Activated CD4-positive, alpha-beta T cell treated with anti-CD3 and anti-CD28 coated beads for 48 hours (primary cell): ENCODE data around the gene SH3RF3.

Source experiments
- DNase-seq: peaks from one replicate; pipeline ENCODE4 v3.0.0-alpha.2; 2020

SH3RF3 gene

DNA sequence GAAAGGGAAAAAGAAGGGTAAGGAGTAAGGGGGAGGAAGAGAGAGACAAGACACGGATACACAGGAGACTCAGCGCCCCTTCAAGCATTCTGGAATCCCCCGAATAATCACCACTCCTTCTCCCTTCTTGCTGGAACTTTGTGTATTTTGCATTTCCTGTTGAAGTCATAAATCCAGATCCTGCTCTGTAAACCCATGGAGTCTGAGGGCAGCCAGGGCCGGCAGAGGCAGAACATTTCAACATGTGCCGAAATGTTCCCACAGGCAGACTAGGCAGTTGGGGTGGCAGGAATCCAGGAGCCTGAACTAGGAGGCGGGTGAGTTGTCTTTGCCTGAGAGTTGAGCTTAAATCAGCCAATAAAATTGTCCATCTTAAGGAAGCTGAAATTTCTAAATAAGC lies 193.1 kb downstream of the SH3RF3 start:
- DNase-seq, result no peak

DNA sequence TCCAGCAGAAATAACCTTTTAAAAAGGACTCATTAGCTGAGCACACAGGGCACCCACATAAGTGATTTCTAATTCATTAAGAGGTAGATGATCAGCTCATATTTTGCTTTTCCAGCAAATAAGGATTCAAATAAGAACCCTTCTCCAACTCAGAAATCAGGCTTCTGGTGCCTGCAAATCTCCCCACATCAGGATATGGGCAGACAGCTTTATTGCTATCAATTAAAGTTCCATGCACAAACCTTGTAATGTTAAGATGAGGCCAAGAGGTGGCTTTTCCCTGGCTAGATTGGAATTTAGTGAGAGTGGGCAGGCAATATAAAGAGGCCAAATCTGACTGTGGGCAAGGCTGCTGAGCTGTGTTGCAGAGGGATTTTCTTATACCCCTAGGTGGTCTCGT lies 193.6 kb downstream of the SH3RF3 start:
- no peak for DNase-seq

DNA sequence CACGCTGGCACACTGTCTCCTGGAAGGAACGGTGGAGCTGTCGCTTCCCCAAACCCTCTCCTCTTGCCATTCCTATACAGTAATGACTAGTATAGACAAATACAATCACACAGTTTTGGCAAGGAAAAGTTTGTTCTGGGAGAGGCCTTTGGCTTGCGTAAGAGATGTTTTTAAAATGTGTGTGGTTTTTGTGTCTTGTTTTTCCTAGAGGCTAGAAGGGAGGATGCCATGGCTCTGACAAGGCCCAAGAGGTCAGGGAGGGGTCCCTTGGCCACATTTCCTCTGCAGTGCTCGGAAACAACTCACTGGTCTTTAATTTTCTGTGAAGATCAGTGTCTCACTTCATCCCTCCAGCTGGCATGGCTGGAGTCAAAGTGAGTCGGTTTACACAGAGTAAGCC lies 195.9 kb downstream of the SH3RF3 start:
- DNase-seq, result no peak

DNA sequence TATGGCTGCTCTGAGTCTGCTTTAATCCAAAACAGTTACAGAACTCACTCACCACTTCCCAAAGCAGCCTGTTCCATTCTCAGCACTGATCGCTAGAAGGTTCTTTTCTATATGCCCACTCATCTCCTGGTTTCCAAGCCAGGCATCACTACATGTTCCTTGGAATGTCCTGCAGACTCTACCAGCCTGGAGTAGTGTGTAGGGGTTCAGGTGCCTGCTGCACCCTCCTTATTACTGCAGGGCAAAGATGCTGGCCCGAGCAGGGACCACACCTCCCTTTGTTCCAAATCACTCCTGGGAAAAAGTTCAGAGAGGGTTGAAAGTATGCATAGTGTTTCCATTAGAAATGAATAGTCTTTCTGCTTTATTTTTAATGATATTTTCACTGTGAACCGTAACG lies 196.6 kb downstream of the SH3RF3 start:
- no peak for DNase-seq

DNA sequence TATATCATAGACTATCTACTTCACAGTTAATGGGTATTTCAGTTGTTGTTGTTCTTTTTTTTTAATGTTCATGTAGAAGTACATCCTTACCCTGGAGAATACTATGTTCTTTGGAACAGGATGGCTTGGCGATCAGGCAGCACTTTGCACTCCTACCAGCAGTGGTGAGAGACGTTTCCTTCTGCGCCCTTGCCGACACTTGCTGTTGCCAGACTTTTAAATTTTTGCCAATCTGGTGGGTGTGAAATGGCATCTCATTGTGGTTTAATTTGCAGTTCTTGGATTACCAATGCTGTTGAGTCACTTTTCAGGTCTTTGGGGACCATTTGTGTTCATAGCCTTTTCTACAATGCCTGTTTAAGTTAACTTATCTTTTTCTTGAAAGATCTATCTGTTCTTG lies 197.3 kb downstream of the SH3RF3 start:
- DNase-seq, result no peak

DNA sequence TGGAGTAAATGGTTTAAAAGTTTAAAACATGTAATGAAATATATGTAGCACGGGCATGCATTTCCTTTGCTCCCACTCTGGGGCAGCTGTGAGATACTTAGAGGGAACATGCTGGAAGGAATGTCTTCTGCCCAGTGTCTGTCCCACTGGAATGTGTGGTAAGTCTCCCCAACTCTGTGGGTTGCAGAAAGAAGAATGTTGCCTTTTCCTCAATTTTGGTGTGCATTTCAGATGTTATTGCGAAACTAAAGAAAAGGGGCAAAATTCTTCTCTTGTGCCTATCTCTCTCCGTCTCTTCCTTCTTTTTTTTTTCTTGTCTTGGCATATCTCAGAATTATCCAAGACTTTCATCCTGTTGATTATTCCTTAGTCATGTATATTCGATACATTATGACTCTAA lies 201.1 kb downstream of the SH3RF3 start:
- no peak for DNase-seq

DNA sequence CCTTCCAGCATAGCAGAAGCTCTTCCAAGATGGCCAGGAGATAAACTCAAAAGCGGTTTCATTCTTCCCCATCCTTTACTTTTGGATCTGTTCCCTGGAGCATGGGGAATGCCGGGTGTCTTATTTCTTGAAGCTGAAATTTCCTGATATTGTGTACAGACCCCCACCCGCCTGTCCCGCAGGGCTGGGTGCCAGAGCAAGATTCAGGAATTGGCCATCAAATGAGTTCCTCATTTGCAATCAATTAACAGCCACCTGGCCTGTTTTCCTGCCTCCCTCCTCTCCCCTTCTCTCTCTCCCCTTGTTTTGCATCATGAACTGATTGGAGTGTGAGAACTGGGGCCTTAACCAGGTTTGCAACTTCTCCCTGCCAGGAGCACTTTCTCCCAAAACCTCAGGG lies 202.1 kb downstream of the SH3RF3 start:
- no peak for DNase-seq

DNA sequence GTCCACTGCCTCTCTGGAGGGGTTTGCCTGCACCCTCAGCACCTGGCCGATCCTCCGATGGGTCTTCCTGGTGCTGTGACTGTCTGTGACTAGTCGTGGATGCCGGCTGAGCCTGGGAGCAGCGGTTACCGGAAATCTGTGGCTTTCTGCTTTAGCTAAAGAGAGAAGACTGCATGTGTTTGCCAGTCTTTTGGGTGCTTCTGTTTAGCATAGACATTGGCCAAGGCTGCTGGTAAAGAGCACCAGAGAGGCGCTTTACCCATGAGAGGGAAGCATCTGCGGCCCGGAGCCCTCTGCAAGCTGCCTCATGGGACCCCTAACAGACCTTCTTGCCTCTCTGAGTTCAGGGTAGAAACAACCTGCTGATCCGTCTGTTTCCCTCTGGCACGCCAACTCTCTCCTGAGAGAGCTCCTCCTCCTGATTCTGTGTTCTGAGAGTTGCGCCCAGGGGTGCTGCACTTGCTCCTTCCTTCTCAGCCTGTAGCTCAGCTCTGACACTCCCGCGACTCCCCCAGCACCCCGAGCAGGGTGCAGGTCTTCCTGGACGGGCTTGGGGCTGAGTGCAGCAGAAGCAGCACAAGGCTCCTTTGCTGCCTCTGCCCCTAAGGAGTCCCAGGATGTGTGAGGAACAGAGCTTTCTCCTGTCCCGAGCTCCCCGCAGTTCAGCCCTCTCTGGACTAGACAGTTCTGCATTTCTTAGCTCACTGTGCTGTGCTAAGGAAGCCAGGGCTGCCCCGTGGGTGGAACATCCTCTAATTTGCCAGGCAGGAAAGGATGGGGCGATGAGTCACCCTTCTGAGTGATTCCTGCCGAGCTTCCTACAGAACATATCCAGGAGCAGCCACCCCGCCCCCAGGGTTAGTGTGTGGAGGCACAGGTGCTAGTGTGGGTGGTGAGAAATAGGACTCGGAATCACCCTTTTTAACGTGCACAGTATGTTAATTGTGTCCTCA lies 203.2 kb downstream of the SH3RF3 start:
- peak; percentile 40 for DNase-seq

DNA sequence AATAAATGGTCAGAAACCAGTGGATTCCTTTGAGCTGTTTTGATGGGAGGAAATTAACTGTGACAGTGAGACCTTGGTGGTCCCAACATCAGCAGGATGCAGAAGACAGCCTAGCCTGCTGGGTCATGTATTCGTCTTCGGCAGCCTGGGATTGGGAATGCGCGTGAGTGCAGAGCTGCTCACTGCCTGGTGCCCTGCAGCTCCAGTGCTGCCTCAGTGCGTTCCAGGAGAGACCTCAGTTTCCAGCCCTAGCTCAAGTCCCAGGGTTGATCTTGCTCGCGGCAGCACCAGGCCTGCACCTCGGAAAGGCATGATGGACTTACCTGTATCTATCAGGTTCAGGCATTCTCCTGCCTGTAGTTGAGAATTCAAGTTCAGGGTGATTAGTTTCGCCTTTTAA lies 203.9 kb downstream of the SH3RF3 start:
- DNase-seq, result no peak

DNA sequence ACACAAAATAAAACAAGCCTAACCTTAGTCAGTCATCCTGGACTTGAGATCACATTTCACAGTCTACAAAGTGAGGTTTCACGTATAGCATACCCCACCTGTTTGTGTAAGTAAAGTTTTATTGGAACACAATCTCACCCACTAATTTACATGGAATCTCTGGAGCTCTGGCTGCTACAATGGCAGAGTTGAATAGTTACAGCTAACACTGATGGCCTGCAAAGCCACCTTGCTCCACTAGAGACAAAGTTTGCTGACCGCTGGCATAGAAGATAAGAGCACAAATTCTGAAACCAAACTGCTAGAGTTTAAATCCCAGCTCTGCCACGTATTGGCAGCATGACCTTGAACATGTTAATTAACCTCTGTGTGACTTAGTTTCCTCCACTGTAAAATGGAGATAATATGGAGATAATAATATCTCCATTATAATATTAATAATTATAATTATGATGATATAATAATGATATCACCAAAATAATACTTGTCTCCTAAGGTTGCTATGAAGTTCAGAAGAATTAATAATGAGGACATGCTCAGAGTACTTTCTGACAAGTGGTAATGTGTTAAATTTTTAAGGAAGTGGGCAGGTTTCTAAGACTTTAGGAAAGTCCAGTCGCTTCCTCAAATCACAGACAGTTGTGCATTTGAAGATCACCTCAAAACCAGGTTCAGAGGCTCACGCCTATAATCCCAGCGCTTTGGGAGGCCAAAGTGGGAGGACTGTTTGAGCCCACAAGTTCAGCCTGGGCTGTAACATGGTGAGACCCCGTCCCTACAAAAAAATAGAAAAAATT lies 204.6 kb downstream of the SH3RF3 start:
- no peak for DNase-seq

DNA sequence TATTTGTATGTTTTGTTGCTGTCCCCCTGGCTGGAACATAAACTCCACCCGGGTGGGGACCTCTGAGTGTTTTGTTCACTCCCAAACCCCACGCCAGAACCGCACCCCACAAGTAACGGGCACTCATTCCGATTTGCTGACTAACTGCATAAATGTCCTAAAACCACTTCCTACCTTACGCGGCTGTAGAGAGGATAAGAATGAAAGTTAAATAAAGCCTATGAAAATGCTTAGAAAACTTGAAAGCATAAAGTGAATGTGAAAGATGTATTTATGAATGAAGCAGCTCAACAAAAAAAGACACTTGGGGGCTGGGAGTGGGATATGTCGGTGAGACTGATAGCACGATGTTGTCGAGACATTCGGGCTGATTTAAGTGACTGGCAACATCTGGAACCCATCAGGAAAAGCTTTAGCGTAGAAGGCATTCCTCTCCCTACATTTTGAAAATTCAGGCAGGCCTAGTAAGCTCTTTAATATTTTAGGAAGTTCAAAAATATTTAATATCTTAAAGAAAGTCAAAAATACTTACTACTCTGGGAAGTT lies 206.7 kb downstream of the SH3RF3 start:
- no peak for DNase-seq

DNA sequence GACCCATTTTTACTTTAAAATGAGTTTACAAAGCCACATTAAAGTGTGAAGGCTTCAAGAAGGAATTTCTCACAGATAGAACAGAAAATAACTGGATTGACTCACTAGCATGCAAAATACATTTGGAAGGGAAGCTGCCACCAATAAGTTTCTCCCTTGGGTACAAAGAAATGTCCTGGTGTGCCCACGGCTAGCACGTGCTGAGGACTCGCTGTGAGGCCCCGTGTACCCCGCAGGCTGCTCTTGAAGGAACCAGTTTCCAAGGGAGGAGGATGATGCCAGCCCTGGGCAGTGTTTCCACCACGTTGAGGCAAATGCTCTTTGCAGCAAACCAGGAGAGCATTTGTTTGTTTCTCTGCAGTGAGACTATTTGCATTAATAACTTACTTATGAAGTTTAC lies 207.3 kb downstream of the SH3RF3 start:
- DNase-seq, result no peak

DNA sequence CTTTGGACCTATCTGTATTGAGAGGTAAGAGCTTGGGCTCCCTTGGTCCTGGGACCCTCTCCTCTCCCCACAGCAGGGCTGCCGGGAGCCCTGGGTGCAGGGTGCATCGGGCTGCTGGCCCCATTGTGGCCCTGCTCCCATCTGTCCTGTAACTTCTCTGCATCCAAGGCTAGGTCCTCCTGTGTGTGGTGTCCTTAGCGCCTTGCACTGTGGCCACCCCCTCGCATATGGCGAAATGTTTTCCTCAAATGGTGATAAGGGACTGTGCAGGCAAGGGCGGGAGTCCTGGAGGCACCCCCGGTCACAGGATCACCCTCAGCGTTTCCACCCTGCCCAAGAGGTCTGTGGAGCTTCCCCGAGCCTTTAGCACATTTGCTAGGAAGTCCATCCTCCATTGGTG lies 208.2 kb downstream of the SH3RF3 start:
- DNase-seq, result no peak

DNA sequence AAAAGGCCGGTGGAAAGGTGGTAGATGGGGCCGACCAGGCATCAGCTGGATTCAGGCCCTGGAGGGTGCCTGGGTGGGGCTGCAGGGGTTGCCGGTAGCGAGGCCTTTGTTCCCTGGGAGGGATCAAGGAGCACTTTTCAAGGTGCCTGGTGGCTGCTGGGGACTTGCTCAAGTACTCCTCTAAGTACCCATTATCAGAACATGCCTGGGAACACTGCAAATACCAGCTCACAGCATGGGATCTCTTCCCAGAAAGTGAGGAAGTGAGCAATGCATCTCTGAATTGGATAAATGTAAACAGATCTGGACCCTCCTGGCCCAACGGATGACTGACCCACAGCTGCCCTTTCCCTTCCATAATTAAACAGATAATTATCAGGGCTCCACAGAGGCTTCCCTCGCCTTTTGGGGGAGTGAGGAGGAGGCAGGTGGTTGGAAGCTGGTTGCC lies 210.5 kb downstream of the SH3RF3 start:
- no peak for DNase-seq

DNA sequence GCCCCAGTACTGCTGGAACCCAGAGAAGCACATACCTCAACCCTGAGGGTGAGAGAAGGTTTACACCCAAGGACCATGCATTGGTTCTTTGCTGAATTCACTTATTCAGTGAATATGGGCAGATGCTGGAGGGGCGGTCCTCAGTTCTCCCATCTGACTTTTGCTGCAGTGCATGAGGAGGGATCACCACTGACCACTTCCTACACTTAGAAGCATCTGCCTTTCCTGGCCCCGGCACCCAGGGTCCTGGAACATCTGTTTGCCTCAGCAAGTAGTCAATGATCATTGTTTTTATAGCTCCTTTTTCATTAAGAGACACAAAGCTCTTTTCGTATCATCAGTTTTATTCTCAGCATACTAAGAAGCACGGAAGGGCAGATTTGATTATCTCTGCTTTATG lies 211.4 kb downstream of the SH3RF3 start:
- no peak for DNase-seq

DNA sequence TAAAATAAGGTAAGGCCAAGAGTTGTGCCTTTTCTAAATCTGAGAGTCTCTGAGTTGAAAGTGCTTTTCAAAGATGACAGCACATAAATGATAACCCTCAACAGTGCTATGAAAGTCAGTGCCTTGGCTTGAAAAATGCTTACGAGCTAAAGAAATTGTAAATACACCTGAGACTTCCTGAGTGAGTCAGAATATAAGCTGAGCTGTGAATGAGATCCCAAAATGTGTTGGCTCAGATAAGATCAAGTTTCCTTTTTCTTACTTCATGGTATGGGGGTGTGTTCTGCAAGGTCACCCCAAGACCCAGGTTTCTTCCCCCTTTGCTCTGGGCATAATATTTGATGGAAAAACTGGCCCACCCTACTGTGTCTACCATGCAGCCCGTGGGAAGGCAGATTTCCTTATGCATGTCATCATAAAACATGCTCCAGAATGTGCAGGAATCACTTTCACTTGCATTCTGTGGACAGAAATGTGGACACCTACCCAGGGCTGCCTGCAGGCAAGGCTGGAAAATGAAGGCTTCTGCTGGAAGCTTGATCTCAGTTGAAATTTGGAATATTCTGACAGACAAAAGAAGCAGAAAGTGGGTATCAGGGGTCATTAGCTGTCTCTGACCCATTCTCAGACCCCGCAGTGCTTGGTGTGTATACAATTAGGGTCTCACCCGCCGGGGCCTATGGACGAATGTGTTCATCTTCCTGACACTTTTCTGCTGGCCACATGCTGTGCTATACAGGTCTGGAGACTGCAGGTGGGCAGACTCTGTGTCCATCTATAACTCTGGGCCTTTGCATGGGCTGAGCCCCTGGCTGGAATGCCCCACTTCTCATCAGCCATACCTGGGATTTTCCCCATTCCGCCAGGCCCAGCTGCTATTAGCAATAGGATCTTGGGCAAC lies 212.6 kb downstream of the SH3RF3 start:
- DNase-seq, result no peak

DNA sequence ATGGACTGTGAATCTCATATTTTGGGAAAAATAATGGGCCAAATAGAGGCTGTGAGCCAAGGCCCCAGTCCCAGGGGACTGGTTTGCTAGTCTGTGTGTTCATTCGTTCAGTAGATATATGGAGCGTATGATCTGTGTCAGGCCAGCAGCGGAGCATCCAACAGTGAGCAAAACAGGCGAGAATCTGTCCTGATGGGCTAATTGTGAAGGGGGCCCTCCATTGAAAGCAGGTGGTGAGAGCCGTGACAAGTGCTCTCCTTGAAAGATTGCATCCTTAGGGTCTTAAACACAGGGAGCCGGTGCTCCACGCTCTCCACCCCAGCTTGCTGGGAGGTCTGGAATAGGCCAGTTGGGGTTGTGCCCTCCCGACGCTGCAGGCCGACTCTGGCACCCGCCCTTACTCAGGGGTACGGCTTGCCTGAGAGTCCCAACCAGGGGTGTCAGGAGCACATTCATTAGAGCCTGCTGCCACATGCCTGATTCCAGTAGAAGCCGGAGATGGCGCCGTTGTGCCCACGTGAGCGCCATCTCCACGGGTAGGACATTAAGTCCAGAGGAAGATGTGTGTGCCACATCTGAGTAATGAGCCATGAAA lies 213.3 kb downstream of the SH3RF3 start:
- DNase-seq, result no peak

DNA sequence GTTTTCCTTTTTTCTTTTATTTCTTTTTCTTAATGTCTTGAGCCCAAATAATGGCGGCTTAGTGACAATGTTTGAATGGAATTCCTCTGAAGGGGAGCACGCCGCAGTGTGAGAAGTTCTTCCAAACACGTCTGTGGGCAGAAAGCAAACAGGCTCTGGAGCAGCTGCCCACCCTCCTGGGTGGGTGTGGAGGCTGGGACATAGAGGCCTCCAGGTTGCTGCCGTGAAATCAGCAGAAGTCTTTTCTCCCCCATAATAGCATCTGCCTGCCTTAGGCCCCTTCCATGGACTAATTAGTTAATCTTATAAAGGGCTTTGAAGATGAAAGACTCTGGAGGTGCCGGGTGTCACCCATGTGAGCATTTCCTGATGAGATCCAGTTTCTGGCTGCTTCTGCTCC lies 213.9 kb downstream of the SH3RF3 start:
- DNase-seq, result no peak

DNA sequence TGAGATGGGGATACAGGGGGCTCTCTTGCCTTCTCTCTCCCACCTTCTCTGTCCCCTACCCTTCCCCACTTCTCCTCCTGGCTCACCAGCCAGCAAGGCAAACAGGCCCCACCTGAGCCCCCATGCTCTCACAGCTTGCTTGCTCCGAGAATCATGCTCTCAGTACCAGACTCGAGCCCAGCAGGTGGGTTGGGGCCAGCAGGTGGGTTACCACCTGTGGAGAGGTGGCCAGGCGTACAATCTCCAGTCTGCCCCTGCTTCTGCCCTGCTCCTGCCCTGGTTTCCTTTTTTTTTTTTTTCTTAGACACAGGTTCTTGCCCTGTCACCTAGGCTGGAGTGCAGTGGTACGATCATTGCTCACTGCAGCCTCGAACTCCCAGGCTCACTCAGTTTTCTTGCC lies 214.5 kb downstream of the SH3RF3 start:
- no peak for DNase-seq

DNA sequence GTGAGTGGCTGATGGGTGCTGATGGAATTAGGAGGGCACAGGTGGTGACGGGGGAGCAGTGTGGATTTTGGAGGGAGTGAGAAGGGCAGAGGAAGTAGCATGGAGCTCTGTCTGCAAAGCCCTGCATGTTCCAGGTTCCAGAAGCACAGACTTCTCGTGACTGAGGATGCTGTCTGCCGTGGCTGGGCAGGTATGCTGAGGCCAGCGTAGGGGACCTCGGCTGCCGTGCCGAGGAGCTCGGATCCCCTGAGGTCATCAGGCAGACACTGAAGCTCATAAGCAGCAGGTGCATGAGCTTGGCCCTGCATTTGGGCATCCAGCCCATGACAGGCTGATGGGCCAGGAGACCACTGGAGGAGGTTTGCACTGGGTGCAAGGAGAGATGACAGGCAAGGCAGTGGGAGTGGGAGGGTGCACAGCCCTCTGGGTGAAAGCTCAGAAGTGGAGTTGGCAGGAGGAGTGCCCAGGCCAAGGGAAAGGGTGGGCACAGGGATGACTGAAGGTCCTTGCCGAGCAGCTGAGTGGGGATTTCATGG lies 215.3 kb downstream of the SH3RF3 start:
- no peak for DNase-seq

DNA sequence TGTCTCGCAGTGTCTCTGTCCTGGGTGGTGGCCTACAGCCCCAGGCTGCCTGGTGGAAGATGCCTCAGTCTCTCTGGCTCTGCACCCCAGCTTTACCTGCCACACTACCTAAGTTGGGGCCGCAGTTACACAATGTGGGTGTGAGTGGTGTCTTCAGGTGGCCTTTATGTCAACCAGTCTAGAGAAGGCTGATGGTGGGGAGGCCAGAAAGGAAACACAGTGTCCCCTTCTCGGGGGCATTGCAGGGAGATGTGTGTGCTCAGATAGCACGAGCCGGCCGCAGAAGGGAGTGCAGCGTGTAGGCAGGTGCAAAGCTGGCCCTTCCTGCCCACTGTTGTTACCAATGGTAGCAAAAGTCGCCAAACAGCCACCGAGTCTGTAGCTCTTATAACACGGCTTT lies 216.1 kb downstream of the SH3RF3 start:
- DNase-seq, result no peak
